GM18873 (cell line): ENCODE data around the gene GNB3.

ENCODE experiments used
- ATAC-seq: cut with Tn5 transposase; IDR thresholded peaks from one replicate; pipeline ENCODE4 v1.9.1; 2021; ENCODE audit warnings: mild to moderate bottlenecking, moderate library complexity, moderate number of reproducible peaks; ENCODE audit not compliant: unreplicated experiment, low FRiP score

GNB3 gene

GRCh38 chr12:6840761-6841515 lies at the start of gene GNB3:
Gene GNB3, plus strand, starts transcription at chr12:6840925. Its CDS starts 363 bp downstream, at chr12:6841288.
- ATAC-seq = no peak

DNA sequence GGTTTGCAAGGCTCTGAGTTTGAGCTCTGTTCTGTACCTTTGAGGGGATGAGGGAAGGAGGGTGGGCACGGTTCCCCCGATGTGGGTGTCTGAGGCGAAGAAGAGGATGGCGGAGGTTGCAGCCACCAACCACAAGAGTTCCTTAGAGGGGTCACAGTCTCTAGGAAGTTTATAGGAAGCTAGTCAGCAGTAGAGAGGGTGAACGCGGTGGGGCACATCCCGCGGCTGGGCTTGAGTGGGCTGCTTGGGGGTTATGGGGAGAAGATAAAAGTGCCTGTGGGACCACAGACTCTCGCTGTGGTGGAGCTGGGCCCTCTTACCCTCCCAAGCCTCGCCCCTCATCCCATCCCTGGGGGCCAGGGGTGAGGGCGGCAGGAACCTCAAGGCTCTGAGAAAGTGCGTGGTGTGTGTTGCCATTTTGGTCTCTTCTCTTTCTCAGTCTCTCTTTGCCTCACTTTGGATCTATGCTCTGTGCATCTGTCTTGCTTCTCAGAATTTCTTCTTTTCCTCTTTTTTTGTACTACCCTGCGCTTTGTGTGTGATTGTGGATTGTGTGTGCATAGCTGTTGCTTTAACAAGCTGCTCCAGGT lies 48.7 kb upstream of the GNB3 start:
- no peak for ATAC-seq

DNA sequence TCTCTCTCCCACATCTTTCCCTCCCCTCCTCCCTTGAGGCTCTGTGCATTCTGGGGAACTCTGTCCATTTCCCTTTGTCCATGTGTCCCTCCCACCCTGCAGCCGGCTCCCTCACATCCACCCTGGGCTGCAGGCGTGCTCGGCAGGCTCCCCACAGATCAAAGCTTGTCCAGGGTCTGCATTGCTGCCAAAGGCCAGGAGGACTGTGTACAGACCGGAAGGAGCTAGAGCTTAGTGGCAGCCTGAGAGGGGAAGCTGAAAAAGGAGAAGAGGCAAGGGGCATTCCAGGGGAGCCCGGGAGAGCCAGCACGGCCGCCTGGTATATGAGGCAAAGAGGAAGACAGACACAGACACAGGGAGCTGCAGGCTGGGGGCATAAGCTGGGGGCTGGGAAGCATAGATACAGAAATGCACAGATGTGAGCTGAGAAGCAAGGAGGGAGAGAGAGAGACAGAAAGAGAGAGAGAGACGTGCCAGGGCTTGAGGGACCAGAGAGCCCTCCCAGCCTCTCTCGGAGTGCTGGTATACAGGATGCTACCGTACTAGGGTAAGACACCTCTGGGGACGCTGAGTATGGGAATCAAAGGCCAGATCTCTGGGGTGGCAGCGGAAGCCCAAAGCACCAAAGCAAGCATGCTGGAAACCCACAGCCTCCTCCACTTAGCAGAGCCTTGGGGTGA lies 48.1 kb upstream of the GNB3 start:
- ATAC-seq = no peak

DNA sequence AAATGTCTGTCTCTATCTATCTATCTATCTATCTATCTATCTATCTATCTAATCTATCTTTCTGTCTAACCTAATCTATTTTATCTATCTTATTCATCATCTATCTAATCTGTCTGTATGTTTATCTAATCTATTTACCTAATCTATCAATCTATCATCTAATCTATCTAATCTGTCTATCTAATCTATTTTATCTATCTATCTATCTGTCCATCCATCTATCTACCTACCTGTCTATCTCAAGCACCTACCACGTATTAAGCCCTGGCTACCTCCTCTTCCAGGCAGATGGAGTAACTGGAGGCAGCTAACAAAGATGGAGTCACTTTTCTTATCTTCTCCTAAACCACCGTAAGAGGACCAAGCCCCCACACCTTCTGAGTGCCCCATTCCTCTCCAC lies 45.6 kb upstream of the GNB3 start:
- no peak for ATAC-seq

DNA sequence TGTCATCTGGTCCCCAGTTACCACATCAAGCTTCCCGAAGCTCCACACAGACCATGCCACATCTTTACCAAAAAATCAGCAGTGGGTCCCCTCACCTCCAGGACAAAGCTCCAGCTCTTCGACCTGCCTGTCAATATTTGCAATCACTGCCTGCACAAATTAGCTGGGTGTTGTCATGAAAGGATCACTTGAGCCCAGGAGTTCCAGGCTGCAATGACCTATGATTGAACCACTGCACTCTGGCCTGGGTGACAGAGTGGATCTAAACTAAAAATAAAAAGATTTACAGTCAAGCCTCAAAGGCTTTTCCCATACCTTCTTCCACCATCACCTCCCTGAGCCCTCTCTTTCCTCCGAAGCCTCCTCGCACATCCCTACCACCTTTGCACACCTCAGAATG lies 44.1 kb upstream of the GNB3 start:
- no peak for ATAC-seq

- ATAC-seq = no peak
Observed at GRCh38 chr12:6799147-6799546, 41.6 kb upstream of the GNB3 start.

- ATAC-seq = no peak
Observed at GRCh38 chr12:6807170-6807569, 33.6 kb upstream of the GNB3 start.

- no peak for ATAC-seq
Observed at GRCh38 chr12:6809056-6809455, 31.7 kb upstream of the GNB3 start.

- ATAC-seq = no peak
Observed at GRCh38 chr12:6810758-6811157, 30.0 kb upstream of the GNB3 start.

- no peak for ATAC-seq
Observed at GRCh38 chr12:6813363-6813762, 27.4 kb upstream of the GNB3 start.

DNA sequence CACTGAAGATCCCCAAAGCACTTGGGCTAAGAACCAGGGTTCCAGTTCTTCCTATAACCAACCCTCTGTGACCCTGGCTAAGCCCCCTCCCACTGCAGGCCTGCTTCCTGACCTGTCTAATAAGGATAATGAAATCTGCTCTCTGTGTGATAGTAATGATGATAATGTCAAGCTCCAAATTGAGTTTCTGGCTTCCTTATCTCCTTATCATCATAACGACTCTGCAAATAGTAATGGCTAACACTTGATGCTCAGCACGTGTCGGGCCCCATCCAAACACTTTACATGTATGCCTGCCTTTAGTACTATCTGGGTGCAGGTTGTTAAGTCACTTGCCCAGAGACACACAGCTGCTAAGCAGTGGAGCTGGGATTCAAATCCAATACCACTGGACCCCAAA lies 24.1 kb upstream of the GNB3 start:
- ATAC-seq = no peak

GRCh38 chr12:6817098-6817497 lies 23.6 kb upstream of the GNB3 start:
- ATAC-seq = no peak

GRCh38 chr12:6817662-6818157 lies 23.0 kb upstream of the GNB3 start:
- no peak for ATAC-seq

GRCh38 chr12:6818222-6818621 lies 22.5 kb upstream of the GNB3 start:
- no peak for ATAC-seq

DNA sequence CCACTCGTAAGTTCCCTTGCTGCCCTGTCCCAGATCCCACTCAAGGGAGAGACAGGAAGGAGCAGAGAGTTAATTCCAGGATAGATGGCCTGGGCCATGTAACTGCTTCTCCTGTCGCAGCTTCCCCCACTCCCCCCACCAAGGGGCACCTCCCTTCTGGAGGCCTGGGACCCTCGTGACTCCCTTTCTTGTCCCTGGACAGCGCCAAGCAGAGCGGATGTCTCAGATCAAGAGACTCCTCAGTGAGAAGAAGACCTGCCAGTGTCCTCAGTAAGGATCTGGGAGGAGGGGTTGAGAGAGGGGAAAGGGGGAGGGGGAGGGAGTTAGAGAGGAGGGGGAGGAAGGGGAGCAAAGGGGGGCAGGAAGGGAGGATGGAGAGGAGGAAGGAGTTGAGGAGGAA lies 22.1 kb upstream of the GNB3 start:
- no peak for ATAC-seq

DNA sequence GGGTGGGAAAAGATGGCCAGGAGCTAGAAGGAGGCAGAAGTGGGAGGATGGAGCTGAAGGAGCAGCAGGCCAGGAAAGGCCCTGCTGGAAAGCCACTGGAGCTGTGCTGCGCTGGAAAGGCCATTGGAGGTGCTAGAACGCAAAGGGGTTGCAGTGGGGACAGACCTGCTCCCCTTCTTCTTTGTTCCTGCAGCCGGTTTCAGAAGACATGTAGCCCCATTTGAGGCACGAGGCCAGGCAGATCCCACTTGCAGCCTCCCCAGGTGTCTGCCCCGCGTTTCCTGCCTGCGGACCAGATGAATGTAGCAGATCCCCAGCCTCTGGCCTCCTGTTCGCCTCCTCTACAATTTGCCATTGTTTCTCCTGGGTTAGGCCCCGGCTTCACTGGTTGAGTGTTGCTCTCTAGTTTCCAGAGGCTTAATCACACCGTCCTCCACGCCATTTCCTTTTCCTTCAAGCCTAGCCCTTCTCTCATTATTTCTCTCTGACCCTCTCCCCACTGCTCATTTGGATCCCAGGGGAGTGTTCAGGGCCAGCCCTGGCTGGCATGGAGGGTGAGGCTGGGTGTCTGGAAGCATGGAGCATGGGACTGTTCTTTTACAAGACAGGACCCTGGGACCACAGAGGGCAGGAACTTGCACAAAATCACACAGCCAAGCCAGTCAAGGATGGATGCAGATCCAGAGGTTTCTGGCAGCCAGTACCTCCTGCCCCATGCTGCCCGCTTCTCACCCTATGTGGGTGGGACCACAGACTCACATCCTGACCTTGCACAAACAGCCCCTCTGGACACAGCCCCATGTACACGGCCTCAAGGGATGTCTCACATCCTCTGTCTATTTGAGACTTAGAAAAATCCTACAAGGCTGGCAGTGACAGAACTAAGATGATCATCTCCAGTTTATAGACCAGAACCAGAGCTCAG lies 21.4 kb upstream of the GNB3 start:
- ATAC-seq = no peak

DNA sequence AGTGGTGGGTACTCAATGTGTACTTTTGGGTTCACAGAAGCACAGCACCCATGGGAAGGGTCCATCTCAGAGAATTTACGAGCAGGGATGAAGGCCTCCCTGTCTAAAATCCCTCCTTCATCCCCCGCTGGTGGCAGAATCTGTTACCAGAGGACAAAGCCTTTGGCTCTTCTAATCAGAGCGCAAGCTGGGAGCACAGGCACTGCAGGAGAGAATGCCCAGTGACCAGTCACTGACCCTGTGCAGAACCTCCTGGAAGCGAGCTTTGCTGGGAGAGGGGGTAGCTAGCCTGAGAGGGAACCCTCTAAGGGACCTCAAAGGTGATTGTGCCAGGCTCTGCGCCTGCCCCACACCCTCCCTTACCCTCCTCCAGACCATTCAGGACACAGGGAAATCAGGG lies 20.6 kb upstream of the GNB3 start:
- no peak for ATAC-seq

- ATAC-seq = no peak
Observed at GRCh38 chr12:6821591-6822425, 18.9 kb upstream of the GNB3 start, which contains the start of gene GPR162. Gene GPR162, plus strand, starts transcription at chr12:6821821. Its CDS starts 2,078 bp downstream, at chr12:6823899.

DNA sequence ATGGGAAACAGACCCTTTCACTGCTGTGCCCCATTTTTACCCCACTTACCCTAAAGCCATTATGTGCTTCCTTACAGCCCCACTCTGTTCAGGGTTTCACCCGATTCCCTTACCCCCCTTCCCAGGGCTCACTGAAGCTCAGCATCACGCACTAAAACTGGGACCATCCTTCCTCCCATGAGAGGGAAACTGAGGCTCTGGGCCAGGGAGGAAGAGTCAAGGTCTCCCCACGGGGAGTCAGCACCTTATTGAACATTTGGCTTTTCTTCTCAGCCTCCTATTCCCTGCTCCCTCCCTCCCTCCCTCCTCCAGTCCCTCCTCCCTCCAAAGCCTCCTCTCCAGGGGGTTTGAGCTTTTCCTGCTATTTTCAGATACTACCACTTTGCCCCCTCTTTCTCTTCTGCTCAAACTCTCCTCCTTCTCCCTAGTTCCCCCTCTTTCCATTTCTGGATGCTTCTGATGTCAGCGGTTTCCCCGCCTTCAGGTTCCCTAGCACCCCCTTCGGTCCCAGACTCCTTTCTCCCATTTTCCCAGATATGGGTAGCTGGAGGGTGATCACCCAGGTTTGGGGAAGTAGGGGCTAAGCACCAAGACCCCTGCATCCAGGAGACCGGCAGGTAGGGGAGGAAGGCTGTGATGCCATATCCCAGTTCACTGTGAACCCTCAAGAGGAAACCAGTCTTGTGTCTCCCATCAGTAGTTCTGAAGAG lies 18.1 kb upstream of the GNB3 start:
- ATAC-seq = no peak
